ENCODE results near the gene PRPF31.

DNA sequence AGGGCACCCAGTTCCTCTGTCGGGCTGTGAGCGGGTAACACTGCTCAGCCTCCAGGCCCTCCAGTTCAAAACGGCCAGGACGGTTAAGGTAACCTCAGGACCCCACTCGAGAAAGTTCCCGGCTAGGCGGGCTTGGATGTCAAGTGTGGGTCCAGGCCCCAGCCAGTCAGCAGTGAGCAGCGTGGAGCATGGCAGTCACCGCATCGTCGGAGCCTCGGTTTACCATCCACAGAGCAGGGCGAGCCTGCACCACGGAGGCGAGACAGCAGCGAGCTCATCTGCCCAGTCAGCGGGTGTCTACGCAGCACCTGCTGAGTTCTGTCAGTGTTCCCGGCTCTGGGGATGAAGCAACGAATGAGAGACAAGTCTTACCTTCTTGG is 14.1 kb downstream of the PRPF31 start:
- no peak for TF ChIP-seq CTCF (conservative IDR thresholded peaks at IDR 0.05; ENCODE audit: low read length)
- no peak for TF ChIP-seq EZH2phosphoT487 (IDR thresholded peaks at IDR 0.05; ENCODE audit: borderline replicate concordance, low read depth, low read length)
